HG03103 (cell line): ENCODE data around the gene GIMAP7.
"Not testable (repeated sequence)": the region's sequence is repeated elsewhere in the genome, so short reads cannot be mapped to it uniquely, and the experiment has no call there.

Experiments
- ATAC-seq: cut with Tn5 transposase; IDR thresholded peaks from one replicate; pipeline ENCODE4 v1.9.1; 2021; ENCODE audit warnings: low read depth; ENCODE audit not compliant: unreplicated experiment

Gene GIMAP7

DNA sequence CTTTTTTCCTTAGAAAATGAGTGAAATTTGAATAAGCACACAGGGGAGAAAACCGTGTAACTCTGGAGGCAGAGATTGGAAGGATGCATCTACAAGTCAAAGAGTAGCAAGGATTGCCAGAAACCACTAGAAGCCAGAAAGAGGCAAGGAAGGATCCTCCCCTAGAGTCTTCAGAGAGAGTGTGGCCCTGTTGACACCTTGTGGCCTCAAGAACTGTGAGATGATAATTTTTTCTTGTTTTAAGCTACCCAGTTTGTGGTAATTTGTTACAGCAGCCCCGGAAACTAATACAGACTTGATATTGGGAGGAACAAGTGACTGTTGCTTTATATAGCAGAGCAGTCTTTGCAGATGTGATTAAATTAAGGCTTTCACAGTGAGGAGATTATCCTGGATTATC is 3.6 kb upstream of the GIMAP7 start:
- ATAC-seq, result no peak

DNA sequence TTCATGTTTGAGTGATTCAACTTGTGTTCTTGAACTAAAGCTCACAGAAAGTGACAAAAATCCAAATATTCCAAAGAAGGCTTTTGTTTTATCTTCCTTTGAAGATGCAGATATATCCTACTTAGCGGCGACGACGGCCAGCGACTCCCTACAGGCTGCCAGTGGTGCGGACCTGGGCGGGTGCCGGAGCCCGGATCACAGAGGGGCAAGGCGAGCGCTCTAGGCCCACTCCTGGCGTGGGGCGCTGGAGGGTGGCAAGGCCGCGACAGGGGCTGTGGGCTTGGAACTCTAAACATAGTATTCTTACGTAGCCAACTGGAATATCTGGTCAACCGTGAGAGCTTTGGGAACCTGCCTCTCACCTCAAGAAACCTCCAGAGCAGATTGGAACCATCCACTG is 914 bp upstream of the GIMAP7 start:
- ATAC-seq, result no peak

DNA sequence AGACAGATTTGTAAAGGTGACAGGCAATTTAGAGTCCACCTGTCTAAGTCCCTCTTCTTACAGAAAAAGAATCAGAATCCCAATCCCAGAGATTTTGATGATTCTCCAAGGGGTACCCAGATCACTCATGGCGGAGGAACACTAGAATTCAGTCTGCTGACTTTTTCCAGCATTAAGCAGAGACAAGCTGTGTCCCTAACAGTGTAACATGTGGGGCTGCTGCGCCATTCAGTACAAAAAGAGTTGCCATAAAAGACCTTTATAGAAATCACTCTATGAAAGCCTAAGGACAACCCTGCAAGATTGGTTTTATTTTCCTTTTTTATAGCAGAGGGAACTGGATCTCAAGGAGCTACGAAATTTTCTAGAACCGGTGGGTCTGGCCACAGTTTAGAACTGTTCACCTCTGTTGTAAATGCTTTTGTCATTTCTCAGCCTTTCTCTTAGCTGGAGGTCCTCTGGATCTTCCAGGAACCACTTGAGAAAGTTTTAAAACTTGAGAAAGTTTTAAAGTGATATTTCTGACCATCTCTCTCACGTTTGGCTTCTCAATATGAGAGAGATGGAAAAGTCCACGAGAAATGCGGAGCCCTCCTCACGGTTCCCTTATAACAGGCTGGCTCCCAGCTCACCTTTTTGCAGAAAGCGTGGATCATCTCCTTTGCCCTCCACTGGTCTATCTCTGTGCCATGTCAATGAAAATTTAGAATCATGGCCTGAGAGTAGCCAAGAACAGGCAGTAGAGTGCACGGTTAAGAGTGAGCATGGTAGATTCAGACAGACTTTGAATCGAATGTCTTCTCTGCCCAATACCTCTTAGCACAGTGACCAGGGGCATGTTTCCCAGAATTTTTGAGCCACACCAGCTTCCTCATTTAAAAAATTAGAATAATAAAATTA is 826 bp downstream of the GIMAP7 start:
- ATAC-seq, result no peak

DNA sequence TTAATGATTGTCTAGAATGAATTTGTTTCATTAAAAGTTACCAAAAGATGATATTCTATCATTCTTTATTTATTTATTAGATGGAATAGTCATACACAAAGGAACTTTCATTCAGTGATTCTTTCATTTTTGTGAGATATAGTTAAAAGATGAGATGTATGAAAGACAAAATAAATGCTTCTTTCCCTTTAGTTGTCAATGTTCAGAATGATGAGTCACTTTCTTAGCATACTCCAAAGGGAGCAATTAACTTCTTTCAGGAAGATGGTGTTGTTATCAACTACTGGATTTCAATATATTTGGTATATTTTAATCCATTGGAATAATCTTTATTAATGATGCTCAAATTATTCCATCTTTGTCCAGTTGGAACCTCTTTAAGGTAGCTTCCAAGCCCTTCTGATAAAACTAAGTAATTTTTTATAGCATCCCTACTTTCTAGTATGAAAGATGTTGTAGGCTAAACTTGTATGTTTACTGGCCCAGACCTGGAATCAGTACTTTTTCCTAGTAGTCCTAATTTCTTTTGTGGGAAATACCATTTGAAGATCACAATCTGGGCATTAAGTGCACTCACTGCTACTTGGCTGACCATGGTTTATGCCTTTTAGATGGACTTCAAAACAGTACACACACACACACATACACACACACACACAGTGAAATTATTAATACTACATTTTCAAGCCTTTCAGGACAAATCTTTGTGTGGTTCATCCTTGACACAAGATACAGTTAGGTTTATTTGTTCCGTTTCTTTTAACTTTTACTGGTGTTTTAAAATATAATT is 2.5 kb downstream of the GIMAP7 start:
- no peak for ATAC-seq

DNA sequence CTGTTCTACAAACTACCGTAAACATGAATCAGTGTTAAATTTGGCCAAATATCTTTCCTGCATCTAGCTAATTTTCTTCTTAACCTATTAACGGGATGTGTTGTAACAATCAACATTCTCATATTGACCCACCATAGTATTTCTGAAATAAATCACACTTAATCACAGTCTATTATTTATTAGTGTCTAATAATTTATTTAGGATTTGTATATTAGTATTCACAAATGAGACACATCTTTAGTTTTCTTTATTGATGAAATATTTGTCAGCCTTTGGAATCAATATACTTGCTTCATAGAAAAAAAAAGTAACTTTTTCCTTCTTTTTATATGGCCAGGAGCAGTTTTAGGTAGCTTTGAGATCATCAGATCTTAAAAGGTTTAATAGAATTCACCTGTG is 4.6 kb downstream of the GIMAP7 start:
- no peak for ATAC-seq

DNA sequence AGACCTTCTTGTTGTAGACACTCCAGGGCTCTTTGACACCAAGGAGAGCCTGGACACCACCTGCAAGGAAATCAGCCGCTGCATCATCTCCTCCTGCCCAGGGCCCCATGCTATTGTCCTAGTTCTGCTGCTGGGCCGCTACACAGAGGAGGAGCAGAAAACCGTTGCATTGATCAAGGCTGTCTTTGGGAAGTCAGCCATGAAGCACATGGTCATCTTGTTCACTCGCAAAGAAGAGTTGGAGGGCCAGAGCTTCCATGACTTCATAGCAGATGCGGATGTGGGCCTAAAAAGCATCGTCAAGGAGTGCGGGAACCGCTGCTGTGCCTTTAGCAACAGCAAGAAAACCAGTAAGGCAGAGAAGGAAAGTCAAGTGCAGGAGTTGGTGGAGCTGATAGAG is 5.5 kb downstream of the GIMAP7 start:
- no peak for ATAC-seq

DNA sequence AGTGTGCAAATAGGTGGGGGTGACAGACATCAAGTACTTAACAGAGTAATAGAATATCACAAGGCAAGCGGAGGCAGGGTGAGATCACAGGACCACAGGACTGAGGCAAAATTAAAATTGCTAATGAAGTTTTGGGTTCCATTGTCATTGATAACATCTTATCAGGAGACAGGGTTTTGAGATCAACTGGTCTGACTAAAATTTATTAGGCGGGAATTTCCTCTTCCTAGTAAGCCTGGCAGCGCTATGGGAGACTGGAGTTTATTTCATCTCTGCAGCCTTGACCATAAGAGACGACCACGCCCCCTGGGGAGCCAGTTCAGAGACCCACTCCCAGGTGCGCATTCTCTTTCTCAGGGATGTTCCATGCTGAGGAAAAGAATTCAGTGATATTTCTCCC is 8.3 kb downstream of the GIMAP7 start:
- ATAC-seq, result not testable (repeated sequence)

DNA sequence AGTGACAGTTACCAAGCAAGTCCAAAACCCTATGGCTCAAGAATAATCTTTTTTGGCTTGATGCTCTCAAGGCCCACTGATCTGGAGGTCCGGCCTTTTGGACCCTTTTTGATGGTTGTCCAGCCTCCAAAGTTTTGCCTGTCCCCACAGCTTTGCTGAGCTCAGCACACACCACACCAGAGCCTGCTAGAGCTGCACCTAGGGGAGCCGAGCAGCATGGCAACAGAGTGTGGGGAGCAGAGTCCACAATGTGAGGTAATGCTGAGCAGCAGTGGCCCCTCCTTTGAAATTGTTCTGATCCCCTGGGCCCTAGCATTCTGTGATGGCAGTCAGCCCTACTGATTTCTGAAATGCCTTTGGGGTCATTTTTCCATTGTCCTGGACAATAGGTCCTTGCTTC is 9.3 kb downstream of the GIMAP7 start:
- ATAC-seq, result no peak

DNA sequence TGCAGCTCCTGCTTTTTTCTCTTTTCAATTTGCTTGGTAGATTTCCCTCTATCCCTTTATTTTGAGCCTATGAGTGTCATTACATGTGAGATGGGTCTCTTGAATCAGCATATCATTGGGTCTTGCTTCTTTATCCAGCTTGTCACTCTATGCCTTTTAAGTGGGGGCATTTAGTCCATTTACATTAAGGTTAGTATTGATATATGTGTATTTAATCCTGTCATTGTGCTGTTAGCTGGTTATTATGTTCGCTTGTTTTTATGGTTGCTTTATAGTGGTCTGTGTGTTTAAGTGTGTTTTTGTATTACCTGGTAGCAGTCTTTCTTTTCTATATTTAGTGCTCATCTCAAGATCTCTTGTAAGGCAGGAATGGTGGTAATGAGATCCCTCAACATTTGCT is 17.0 kb downstream of the GIMAP7 start:
- ATAC-seq, result no peak

DNA sequence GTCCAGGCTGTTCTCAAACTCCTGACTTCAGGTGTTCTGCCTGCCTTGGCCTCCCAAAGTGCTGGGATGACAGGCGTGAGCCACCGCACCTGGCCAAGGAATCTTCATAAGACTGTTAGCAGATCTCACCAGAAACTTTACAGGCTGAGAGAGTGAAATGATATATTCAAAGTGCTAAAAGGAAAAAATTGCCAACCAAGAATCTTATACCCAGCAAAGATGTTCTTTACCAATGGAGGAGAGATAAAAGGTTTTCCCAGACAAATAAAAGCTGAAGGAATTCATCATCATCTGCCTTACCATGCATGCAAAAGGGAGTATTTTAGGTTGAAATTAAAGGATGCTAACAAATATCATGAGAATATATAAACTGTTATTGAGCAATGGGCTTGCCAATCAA is 23.6 kb downstream of the GIMAP7 start:
- no peak for ATAC-seq

DNA sequence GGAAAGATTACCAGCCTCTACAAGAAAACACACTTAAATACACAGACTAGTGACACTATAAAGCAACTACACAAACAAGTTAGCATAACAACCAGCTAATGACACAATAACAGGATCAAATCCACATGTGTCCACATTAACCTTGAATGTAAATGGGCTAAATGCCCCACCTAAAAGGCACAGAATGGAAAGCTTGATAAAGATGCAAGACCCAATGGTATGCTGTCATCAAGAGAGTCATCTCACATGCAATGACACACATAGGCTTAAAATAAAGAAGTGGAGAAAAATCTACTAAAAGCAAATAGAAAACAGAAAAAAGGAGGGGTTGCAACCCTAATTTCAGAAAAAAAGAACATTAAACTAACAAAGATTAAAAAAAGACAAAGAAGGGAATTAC is 38.5 kb downstream of the GIMAP7 start:
- ATAC-seq, result no peak

DNA sequence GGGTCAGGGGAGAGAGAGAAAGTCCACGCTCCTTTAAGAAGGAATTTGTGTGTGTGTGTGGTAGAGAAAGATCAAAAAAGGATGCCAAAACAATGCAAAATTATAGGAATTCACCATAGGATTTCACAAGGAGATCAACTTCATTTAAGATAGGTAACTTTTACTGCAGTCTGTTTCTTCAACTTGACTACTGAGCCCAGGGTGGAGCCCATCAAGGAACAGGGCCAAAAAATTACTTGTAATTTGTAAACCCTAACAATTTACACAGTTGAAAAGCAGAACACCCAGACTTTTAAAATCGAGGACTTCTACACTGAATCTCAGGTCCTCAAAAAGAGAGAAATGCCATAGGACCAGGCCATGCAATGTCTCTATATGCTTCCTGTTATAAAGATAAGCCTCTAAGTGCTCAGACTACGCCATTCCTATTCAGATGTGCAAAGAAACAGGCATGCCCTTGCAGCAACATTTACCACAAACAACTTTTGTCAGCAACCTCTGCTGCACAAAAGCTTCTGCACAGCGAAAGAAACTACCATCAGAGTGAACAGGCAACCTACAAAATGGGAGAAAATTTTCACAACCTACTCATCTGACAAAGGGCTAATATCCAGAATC is 42.0 kb downstream of the GIMAP7 start:
- no peak for ATAC-seq

DNA sequence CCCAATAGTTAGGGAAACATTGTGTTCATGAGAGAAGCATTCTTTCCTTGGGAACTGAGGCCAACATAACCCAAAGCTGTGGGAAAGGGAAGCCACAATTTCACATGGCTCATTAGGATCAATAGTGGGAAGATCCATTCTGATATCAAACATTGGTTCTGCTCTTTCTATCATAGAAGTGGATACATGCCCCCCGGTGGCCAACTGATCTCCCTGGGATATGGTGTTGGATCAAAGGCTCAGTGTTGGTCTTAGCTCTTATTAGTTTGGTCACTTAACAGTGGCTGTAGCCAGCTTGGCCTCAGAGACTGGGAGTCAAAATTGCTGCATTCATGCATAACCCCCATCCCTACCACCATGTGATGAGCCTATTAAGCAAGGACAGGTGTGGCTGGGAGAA is 45.8 kb downstream of the GIMAP7 start:
- ATAC-seq, result no peak

DNA sequence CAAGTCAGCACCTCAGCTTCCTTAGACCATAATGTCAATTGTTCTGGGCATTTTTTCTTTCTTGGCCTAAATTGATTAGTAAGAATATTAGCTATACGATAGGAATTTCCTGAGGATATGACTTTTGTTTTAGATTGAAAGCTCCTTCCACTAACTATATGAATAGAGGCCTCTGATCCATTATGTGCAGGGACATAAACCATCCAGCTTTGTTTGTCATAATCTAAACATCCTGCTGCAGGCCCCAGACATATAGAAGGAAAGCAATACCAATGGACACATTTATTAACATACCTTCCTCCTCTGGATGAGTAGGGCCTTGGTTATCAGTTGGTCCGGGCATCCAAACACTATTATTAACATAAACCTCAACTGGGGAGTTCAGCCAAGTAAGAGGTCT is 48.2 kb downstream of the GIMAP7 start:
- ATAC-seq, result no peak

DNA sequence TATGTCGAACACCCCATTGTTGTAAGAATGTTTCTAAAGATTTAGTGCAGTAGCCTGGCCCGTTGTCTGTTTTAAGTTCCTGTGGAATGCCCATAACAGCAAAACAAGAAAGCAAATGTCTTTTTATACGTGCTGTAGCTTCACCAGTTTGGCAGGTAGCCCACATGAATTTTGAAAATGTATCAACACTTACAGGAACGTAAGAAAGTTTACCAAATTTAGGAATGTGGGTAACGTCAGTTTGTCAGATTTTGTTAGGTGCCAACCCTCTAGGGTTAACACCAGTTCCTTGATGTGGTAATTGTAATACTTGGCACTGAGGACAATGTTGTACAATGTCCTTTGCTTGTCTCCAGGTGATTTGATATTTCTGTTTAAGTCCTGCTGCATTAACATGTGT is 49.3 kb downstream of the GIMAP7 start:
- ATAC-seq, result no peak

DNA sequence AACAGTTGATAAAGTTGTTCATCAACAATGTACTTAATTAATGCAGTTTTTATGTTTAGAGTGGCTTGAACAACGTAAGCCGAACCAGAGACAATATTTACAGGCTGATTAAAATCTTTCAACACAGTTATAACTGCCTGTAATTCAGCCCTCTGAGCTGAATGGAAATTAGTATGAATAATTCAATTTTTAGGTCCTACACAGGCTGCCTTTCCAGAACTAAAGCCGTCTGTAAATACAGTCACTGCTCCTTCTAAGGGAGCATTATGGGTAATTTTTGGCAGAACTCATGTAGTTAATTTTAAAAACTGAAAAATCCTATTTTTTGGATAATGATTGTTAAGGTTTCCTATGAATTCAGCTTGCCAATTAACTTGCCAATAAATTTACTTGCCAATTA is 49.9 kb downstream of the GIMAP7 start:
- ATAC-seq, result no peak

DNA sequence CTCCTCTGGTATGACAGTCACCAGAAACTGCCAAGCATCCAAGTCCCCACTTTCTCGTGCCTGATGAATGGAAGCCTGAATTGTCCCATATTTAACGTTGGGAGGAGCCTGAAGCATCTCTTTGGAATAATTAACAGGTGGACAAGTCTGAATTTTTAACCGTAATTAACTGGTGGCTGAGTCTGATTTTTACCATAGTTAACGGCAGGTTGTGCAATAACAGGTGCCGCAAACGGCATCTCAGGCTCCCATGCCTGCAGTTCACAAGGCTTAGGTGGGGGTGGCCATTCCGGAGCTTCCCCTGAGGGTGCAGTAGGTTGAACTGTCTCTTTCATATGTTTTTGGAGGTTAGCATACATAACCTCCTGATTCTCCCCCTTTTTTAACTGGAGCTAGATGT is 50.6 kb downstream of the GIMAP7 start:
- no peak for ATAC-seq

DNA sequence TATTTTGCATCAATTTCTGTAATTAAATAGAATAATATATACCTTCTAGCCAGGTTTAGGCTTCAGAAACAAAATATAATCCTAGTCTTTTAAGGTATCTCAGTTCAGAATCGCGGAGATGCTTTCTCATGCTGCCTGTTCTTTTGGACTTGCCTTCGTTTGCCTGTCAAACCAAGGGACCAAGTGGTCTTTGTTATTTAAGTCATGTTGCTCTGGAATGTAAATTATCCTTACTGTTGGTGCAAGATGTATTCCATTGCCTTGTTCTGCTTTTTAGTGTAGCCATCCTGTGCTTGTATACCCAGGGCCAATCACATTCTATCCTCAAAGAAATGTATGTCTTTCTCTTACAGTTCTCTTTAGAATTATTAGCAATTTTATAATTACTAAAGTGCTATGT is 51.5 kb downstream of the GIMAP7 start:
- no peak for ATAC-seq

DNA sequence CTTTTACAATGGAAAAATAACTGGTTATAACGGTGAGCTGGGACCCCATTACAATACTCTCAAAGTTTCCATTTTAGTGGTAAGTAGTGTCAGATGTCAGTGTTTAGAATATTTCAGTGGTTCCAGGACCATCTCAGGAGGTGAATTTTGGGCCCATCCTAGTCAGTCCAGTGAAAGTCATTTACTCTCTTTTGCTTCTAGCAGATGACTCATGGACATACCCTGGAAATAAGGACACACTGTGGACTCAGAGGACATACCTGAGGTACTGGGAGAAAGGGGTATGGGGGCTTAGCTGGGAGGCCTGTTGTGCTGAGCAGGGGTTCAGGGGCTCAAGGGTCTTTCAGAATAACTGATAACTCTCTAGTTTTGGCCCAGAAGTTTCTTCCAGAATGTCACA is 51.9 kb downstream of the GIMAP7 start:
- no peak for ATAC-seq

DNA sequence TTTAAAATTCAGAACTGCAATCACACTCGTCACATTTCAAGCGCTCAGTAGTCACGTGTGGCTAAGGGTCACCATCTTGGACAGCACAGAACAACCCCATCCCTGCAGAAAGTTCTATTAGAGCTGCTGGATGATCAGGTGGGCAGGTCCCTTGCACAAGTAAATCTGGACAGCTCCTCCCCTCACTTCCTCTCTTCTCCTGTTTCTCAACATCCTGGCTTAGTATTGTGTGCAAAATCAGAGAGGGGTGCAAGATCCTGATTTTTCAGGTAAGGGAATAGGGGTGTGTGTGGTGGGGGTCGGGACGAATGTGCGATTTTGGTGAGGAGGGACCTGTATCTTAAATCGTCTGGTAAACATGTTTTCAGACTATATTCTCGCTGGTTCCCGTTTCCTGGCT is 52.5 kb downstream of the GIMAP7 start, which contains the start of gene GIMAP4:
Gene GIMAP4, plus strand, starts transcription at position 222 of the 400 bp plus-strand sequence. CDS start 2,512 bp downstream, outside the sequence.
- ATAC-seq, result no peak

DNA sequence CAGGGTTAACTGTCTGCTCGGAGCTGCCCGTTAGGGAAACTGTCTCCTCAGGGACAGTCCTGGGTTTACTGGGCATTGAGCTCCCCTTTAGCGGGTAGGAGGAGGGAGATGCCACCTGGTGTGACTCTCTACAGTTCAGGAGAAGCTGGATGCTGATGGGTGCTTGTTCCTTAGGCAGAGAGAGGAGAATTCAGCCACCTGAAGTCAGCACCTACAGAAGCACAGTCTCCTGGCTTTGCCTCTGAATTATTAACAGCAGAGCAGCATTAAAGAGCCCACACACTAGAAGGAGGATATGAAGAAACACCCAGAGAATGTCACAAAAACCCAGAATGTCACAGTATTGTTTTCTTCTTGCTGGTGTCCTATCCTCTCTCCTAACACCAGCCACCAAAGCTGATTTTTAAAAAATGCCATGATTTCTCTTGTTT is 53.2 kb downstream of the GIMAP7 start:
- ATAC-seq, result no peak
